Glomerular endothelial cell (primary cell): ENCODE results near the gene RAPGEFL1. TPM values are rescaled to one million over a fixed set of nuclear protein-coding genes. Genes with fewer than 3 reads are reported as not detected.

Experiments used
- total RNA-seq: library from RNA; depleted of rRNA; stranded (reverse); fragments of >200 nt; gene quantifications from 2 replicates; pipeline ENCODE4 v1.2.3, GENCODE V29; 2015

Gene RAPGEFL1
- total RNA-seq, 1 donor from 2014 or later = 4.6 TPM

Other genes starting within 250 kb of the RAPGEFL1 start
- gene ORMDL3, start 249.9 kb upstream of the RAPGEFL1 start, total RNA-seq = 26.0 and 29.5 TPM in 2 replicates
- not detected in 2 replicates for gene LRRC3C, start 249.7 kb upstream of the RAPGEFL1 start, total RNA-seq
- not detected in 2 replicates for gene GSDMA, start 214.5 kb upstream of the RAPGEFL1 start, total RNA-seq
- 124 and 134 TPM in 2 replicates for gene PSMD3, start 196.7 kb upstream of the RAPGEFL1 start, total RNA-seq
- gene CSF3, start 162.0 kb upstream of the RAPGEFL1 start, total RNA-seq = 10.5 and 23.1 TPM in 2 replicates
- 87.8 and 91.1 TPM in 2 replicates for gene MED24, start 123.1 kb upstream of the RAPGEFL1 start, total RNA-seq
- gene THRA, start 114.5 kb upstream of the RAPGEFL1 start, total RNA-seq = 17.5 and 22.8 TPM in 2 replicates
- 1.8 and 5.1 TPM in 2 replicates for gene NR1D1, start 76.9 kb upstream of the RAPGEFL1 start, total RNA-seq
- 60.5 and 84.1 TPM in 2 replicates for gene MSL1, start 55.5 kb upstream of the RAPGEFL1 start, total RNA-seq
- 36.9 and 46.6 TPM in 2 replicates for gene CASC3, start 36.9 kb upstream of the RAPGEFL1 start, total RNA-seq
- gene WIPF2, start 41.8 kb downstream of the RAPGEFL1 start, total RNA-seq = 15.9 and 17.3 TPM in 2 replicates
- 4.5 and 12.1 TPM in 2 replicates for gene CDC6, start 110.4 kb downstream of the RAPGEFL1 start, total RNA-seq
- gene RARA, start 131.7 kb downstream of the RAPGEFL1 start, total RNA-seq = 51.4 and 60.4 TPM in 2 replicates
- 1.1 and 3.6 TPM in 2 replicates for gene GJD3, start 187.3 kb downstream of the RAPGEFL1 start, total RNA-seq
- 23.8 and 26.8 TPM in 2 replicates for gene TOP2A, start 240.4 kb downstream of the RAPGEFL1 start, total RNA-seq